Measurements from ENCODE around the gene CDH4.

The CDH4 gene

DNA sequence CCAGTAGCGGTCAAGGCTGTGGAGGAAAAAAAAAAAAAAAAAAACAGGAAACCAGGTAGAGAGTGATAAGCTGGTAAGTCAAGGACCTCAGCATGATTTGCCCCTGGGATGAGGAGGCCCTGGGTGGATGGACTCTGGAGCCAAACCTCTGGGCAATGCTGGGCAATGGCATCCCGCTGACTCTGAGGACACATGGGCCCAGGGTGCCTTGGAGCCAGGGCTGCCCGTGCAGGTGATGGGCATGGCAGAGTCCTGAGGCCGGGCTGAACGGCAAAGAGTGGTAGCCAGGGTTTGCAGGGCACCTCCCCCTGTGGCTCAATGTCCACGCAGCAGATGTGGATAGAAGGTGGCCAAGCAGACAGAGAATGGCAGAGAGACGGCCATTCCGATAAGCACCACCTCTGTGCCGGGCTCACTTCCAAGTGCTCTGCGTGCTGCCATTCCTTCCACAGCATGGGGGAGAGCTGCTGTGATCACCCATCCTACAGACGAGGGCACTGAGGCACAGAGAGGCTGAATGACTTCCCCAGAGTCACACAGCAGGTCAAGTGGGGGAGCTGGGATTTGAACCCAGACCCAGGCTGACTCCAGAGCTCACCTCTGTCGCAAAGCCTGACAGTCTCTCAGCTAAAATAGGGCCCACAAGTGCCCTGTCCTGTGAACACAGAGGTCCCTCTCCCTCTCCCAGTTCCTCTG is 353.9 kb downstream of the CDH4 start:
- DNase-seq (ENCODE audit: low spot score) = no peak

DNA sequence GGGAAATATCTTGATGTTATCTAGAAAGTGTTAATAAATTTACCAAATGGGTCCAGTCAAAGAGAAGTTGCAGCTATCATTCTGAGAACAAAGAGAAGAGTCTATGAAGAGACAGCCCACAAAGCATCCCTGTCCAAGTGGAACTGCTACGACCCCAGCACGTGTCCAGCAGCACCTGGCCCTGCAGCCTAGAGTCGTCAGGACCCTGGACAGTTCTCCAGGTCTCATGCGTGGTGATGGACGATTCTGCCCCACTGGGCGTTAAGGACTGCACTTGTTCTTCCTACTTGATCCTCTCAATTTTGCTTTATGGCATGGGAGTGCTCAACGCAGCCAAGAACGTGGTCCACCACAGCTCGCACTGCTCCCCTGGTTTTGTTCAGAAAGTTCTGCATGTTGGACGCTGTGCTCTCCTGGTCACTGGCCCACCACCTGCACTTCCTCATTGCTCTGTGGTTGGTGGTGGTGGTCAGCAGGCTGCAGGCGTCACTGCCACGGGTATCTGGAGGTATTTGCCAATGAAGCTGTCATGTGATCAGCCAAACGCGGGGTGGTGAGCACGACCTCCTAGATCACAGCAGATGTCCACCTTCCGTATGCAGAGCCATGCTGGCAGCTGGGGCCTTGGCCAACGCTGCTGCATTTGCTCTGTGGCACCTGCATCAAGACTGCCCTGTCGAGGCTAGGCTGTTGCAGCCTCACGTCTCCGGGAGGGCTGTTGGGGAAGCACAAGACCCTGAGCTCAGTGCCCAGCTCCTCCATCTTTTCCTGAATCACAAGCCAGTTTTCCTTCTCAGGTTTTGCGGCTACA is 356.4 kb downstream of the CDH4 start:
- no peak for DNase-seq (ENCODE audit: low spot score)

DNA sequence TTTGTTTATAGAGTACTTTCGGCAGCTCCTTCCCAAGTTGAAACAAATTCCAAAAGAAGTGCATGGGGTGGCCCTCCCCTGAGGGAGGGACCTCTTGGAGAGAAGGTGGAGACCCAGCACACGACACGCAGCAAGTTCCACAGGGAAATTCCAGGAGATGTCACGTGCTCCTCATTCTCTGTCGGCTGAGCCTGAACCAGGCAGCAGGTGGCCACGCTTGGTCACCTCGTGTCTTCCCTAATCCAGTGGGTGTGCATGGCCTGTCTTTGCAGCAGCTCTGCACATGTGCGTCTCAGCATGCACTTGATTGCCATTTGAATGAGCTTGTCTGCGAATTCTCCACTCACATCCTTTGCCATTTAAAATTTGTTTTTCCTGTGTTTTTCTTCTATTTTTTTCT is 357.4 kb downstream of the CDH4 start:
- no peak for DNase-seq (ENCODE audit: low spot score)

DNA sequence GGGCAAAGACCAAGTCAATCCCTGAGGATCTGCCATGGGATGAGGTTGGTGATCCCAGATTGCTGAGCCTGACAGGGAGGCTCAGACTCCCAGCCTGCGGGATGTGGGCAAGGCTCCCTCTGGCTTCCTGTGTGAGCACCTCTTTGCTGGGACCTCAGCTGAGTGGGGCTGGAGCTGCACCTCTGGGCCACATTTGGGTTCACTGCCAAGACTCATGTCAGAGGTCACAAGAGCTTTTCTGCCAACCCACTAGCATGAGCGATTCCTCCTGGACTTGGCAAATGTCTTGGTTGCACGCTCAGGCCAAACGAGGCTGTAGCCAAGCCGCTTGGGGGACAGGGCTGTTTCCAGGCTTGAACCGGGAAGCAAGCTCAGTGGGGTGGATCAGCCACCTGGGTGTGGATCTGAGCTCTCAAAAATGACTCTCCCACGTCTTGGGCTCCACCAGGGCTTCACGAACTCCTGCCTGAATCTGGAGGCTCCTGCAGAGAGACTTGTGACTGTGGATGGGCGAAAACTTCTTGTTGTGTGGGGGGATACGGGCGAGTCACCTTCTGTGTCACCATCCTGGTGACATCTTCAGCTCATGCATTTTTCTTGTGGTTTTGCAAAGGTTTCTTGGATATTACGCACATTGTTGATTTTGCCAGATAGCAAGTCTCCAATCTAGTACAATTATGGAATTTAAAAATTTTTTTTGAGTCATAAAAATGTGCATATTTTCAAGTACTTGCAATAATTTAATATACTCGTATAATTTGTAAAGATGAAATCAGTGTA is 359.5 kb downstream of the CDH4 start:
- DNase-seq (ENCODE audit: low spot score) = no peak

DNA sequence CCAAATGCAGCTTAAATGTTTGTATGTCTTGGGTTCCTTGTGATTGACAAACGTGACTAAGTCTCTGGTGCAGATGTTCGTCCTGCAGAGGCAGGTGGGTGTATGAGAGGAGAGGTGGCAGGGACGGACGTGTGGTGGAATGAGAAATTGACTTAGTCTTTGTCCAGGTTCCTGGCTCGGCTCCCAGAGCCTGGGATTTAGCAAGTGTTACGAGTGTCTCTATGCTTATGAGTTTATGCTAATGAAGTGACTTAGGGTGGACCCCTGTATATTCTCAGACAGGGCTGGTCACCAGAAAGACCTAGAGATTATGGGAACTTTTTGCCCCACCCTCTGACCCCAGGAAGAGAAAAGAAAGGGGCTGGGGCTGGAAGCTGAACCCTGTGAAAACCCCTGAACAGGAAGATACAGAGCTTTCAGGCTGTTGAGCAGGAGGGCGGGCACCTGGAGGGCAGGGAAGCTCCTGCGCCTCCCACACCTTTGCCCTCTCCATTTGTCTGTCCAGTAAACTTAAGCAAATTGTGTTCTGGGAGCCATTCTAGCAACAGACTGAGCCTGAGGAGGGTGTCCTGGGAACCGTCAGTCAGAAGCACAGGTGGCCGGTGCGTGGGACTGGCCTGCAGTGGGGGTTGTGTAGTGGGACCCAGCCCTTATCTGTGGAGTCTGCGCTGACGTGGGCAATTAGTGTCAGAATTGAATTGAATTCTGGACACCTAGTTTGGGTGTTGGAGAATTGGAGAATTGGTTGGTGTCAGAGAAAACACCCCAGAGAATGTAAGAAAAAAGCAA is 362.1 kb downstream of the CDH4 start:
- DNase-seq (ENCODE audit: low spot score) = no peak

DNA sequence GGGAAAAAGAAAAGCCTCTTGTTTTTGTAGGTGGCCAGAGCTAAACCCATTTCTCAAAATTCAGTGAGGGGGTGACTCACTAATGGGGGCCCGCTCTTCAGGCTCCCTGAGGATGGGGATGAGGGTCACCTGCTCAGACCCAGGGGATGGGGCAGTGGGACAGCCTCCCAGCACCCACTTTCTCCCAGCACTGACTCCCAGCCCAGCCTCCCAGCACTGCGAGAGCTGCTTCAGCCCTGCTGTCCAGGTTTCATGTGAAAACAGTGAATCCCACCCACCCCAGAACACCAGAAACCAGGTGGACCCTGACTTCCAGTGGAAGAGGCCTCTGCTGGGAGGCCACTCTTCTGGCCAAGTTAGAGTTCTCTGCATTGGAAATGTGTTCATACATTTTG is 362.6 kb downstream of the CDH4 start:
- DNase-seq (ENCODE audit: low spot score) = no peak

DNA sequence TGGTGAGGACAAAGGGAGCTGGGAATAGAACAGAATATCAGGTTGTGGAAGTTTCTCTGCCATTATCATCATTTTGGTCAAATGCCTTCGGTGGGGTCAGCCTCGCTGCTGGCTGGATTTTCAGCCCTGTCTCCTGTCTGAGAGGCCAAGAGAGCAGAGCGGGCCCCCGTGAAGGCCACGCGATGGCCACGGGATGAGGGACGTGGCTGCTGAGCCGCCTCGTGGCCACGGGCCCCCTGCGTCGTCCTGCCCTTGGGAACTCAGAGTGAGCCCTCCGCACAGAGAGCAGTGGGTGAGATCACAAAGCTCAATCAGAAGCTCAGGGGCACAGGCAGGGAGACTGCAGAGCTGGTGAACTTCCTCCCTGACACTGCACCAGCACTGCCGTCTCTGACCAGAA is 363.7 kb downstream of the CDH4 start:
- DNase-seq (ENCODE audit: low spot score) = no peak

DNA sequence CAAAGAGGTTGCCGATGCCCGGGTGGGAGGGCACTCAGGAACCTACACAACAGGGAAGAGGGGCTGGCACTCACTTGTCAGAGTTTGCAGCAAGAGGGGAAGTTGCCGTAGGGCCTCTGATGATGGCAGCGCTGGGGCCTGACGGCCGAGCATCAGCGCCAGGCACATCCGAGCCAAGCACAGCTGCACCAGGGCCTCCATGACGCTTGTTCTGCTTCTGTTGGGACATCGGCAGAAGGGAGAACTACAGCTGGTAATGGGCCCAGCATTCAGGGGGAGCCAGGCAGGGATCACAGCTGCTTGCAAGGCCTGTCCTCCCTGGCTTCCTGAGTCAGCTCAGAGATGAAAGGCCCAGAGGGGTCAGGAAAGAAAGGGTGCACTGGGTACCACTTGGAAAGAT is 367.7 kb downstream of the CDH4 start:
- DNase-seq (ENCODE audit: low spot score) = no peak

DNA sequence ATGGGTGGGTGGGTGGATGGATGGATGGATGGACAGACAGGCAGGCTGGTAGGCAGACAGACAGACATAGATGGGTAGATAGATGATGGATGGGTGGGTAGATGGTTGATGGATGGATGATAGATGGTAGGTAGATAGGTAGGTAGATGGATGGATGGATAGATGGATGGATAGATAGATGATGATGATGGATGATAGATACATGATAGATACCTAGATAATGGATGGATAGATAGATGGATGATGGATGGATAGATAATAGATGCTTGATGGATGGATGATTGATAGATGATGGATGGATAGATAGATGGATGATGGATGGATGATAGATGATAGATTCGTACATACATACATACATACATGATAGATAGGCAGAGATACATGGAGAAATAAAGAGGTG is 368.1 kb downstream of the CDH4 start:
- no peak for DNase-seq (ENCODE audit: low spot score)

DNA sequence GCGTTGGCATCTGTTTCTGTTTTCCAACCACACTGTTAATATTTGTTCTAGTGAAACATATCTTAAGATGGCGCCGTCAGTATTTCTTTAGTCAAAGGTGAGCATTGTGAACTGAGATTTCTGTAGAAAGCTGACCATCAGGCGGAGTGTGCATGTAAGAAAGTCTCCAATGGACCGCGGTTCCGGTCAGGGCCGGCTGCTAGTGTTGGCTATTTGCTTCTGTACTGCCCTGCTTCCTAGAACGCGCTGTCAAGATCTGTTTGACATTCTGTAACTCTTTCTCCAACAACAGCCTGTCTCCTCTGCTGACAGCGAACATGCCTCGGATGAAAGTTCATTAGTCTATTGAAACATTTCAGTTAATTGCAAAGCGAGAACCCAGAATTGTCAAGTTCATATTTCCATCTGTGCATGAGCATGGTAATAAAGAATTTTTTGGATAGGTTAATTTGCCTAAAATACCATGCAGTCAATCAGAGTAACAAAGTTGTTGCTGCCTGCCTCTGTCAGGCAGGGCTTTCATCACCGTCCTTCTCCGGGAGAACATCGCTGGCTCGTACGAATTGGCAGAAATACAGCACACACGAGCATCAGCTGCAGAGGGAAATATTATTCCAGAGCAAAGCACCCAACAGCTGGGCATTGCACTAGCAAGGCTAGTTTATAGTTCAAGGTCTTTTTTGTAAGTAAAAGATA is 369.1 kb downstream of the CDH4 start:
- no peak for DNase-seq (ENCODE audit: low spot score)

DNA sequence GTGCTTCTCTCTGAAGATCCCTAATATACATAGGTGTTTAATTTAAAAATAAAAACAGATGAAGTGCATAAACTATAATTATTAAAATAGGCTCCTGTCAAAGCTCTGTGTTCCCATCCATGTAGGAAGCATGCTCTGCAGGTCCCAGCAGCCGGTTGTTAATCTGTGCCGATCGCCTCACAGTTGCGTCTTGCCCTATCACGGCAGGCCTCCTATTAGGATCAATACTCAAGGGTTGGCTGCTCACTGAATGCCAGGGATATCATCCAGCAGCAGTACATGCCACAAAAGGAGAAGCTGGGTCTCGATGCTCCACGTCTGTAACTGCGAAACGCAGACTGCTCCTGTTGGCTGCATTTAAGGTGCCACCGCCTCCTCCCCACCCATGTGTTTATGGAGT is 369.8 kb downstream of the CDH4 start:
- DNase-seq (ENCODE audit: low spot score) = no peak

DNA sequence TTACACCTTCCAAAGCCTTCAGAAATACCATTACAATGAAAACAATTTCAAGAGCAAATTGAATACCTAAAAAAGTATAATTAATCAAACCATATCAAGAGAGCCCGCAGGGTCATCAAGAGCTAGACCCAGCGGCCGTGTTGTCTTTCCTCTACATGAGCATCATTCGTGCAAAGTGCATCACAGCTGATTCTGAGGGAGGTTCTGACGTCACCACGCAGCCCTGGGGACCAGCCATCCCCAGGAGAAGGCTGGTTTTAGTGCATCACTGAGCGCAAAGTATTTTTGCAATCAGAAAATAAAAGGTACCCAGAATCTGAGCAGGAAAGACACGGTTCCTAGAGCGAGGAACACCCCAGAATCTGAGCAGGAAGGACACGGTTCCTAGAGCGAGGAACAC is 371.4 kb downstream of the CDH4 start:
- DNase-seq (ENCODE audit: low spot score) = no peak

DNA sequence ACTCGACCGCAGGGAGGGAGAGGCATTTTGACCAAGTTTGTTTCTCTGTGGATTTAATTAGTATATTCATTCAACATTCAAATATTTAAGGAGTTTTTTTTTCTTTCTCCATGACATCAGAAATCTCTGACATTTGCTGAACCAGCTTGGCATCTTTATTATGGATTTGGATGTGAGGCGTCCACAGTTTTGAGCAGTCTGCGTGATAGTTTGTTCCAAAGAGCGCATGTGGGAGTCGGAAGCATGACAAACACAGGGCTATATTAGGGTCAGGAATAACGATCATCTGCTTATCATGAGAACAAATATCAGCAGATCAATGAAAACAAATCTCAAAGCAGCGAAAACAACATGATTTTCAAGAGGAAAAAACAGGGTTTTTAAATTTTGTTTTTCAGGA is 373.2 kb downstream of the CDH4 start:
- no peak for DNase-seq (ENCODE audit: low spot score)

DNA sequence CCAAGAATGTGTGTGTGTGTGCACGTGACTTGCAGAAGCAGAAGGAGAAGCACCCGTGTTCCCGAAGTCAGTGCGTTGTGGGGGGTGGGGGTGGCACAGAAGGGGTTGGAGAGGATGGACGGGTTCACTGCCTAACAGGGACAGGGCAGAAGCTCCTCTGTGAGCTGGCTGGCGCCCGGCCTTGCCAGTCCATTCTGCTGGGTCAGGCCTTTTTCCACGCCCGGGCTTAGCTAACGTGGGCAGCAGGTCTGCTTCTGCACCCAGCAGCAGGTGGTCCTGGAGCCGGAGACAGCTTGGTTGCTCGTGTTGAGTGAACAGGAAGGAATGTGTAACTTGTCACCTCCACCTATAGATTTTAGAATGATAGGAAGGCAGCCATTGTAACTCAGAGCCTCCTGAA is 374.4 kb downstream of the CDH4 start:
- DNase-seq (ENCODE audit: low spot score) = no peak

DNA sequence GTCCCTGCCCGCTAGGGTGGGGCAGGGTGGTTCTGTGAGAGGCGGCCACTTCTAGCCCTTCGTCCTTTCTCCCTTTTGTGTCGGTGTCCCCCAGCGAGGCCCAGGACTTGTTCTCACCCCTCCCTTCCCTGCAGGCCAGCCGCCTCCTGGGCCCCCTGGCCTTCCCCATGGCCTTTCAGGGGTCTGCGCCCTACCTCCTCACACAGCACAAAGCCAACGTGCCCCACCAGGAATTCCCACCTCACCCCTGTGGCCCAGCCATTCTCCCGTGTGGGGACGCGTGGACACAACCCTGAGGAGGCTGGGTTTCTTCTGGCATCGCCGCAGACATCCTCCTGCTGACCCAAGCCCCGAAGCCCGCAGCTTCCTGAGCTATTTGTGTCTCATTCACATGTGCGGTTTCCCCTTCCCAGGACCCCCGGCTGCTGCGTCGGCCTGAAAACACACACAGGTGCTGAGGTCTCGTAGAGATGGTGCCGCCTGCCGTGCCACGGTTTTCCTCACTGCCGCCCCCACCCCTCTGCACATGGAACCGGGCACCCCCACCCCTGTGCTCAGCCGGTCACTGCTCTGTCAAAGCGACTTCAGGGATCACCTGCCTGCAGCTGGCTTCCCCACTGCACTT is 375.8 kb downstream of the CDH4 start:
- no peak for DNase-seq (ENCODE audit: low spot score)

DNA sequence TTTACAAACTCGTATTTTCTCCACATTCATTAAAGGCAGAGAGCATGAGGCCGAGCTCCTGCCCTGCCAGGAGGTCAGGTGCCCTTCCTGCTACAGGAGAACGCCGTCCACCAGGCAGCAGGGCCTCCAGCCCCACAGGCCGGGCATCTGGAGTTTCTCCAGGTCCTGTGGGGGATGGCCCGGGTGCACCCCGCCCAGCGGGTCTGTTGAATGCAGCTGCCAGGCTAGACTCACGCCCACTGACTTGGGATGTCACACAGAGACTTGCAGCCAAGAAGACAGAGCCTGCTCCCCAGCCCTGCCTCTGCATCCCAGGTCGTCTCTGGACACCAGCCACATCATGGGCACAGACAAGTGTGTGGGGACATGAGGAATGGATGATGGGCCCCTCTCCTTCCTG is 376.4 kb downstream of the CDH4 start:
- DNase-seq (ENCODE audit: low spot score) = no peak

DNA sequence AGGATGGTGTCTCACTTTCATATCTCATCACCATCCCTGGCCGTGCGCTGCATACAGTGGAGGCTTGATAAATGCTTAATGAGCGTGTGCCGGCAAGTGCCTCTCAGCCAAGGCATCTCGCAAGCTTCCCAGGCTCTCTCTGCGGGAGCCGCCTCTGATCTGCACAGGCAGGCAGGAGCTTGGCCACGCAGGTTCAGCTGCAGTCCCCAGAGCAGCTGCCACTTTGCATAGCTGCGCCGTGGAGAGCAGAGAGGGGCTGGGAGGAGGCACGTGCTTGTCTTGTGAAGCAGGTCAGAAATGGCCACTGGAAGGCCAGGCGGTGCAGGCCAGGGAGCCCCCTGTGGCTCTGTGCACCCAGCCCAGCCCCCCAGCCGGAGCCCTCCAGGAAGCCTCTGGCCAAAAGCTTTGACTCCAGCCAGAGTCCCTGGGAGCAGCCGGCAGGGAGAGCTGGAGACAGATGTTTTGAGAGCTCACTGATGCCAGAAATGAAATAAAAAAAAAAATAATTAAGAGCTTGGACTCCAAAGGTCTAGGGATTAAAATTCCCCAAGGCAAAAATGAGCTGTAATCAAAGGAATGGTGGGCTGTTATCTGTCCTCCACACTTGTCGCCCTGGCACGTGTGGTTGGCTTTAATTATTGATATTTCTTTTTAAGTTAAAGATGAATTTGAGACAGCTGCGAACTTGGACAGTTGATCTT is 377.0 kb downstream of the CDH4 start:
- DNase-seq (ENCODE audit: low spot score) = no peak

DNA sequence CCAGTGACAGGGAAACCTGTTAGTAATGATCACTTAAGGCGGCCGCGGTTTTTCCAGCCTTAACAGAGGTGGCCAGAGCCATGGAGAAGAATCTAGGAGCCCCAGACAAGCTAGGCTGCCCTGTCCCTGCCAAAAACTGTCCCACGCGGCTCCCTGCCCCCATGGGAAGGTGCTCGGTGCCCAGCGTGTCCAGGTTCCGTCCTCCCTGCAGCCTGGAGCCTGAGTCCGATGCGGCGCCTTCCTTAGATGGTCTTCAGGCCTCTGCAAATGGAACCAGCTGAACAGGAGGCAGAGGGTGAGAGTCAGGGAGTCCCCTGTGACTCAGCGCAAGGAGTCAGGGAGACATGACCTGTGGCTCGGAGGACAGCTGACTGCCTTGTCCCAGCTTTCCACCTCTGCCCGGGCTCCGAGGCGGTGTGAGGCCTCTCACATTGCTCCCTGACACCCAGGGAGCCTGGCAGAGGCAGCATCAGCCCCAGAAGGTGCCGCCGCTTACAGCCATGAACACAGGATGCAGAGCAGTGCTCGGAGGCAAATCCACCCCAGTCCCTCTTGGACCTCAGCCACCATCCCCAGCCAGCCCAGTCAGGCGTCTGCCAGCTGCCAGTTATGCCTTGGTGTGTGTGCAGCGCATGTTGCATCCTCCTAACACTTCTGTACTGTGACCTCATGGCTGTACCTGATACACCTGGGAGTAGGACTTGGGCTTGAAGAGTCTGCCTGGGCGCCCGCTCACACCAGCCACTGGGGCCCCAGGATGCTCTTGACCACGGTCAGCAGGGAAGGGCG is 377.7 kb downstream of the CDH4 start:
- no peak for DNase-seq (ENCODE audit: low spot score)

DNA sequence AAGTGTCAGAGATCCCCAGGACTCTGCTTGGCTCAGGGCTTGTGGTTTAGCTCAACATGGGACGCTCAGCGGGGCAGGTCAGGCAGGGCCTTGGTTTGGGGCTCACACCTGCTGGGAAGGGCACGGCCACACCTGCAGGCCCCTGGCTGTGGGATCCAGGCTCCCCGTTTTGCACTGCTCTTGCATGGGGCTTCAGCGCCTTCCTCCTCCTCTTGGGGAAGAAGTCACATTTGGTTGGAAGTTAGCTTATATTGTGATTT is 378.3 kb downstream of the CDH4 start:
- DNase-seq (ENCODE audit: low spot score) = no peak

DNA sequence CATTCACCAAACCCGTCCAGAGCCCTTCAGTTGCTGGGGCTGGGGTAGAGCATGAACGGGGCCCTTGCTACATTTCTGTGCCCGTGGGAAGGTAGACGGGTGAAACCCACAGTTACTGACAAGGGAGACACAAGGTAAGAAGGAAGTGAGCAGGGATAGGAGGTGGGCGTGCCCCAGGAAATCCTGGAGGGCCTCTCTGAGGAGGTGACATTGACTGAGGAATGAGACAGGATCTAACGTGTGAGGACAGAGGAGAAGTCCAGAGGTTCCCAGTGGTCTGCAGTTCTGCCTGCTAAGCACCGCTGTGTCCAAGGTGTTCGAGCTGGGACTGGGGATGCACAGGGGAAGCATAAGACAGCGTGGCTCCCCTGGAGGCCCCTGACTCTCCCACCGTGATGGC is 378.8 kb downstream of the CDH4 start:
- no peak for DNase-seq (ENCODE audit: low spot score)
